Fibroblast of mammary gland (primary cell): ENCODE data around the gene RAMP1.
A peak's percentile ranks its signal among the peaks of the same experiment; 100 is the strongest.

Source experiments
- DNase-seq: peaks from one replicate; pipeline ENCODE4 v3.0.0-alpha.2; 2010; ENCODE audit warnings: low read depth
- H3K4me3 ChIP-seq: 2 replicates; pipeline ENCODE4 v1.5.1; 2011; ENCODE audit warnings: low read depth, mild to moderate bottlenecking, low read length, moderate library complexity; ENCODE audit not compliant: control insufficient read depth
- CTCF ChIP-seq: conservative IDR thresholded peaks from 2 replicates; pipeline ENCODE4 v1.5.1; 2011; ENCODE audit warnings: low read depth, low read length, inconsistent platforms; ENCODE audit not compliant: control insufficient read depth, insufficient read depth

RAMP1 gene

GRCh38 chr2:237924164-237924534 lies 64.7 kb downstream of the RAMP1 start:
- no peak for DNase-seq
- no peak for TF ChIP-seq CTCF
- H3K4me3 ChIP-seq: no peak overlapping the region

GRCh38 chr2:237927135-237927534 lies 67.7 kb downstream of the RAMP1 start:
- H3K4me3 ChIP-seq: no peak overlapping the region
- no peak for DNase-seq
- no peak for TF ChIP-seq CTCF

- no peak overlapping the region for H3K4me3 ChIP-seq
- DNase-seq: no peak
- TF ChIP-seq CTCF: no peak
These were observed 68.6 kb downstream of the RAMP1 start for GRCh38 chr2:237927986-237928385.

GRCh38 chr2:237929979-237930378 lies 70.6 kb downstream of the RAMP1 start:
- no peak overlapping the region for H3K4me3 ChIP-seq
- no peak for TF ChIP-seq CTCF
- no peak for DNase-seq

- peak; percentile 49 for DNase-seq
- TF ChIP-seq CTCF: no peak
- no peak overlapping the region for H3K4me3 ChIP-seq
These were observed 71.8 kb downstream of the RAMP1 start for GRCh38 chr2:237931205-237931721.

- no peak overlapping the region for H3K4me3 ChIP-seq
- no peak for TF ChIP-seq CTCF
- DNase-seq: peak; percentile 72
These were observed 73.3 kb downstream of the RAMP1 start for GRCh38 chr2:237932731-237933131.

GRCh38 chr2:237934186-237934585 lies 74.8 kb downstream of the RAMP1 start:
- TF ChIP-seq CTCF: no peak

More at GRCh38 chr2:237934186-237934585, 74.8 kb downstream of the RAMP1 start:
- no peak overlapping the region for H3K4me3 ChIP-seq
- DNase-seq: no peak
